GM12874 (cell line): ENCODE measurements around the gene TUBB3.

Experiments
- TF ChIP-seq, protein P1 (sequence below): IDR thresholded peaks from 2 replicates; pipeline ENCODE4 v1.5.1; 2011; ENCODE audit warnings: low read depth, mild to moderate bottlenecking, control low read depth, low read length, moderate library complexity; ENCODE audit not compliant: insufficient read depth

Gene TUBB3

DNA sequence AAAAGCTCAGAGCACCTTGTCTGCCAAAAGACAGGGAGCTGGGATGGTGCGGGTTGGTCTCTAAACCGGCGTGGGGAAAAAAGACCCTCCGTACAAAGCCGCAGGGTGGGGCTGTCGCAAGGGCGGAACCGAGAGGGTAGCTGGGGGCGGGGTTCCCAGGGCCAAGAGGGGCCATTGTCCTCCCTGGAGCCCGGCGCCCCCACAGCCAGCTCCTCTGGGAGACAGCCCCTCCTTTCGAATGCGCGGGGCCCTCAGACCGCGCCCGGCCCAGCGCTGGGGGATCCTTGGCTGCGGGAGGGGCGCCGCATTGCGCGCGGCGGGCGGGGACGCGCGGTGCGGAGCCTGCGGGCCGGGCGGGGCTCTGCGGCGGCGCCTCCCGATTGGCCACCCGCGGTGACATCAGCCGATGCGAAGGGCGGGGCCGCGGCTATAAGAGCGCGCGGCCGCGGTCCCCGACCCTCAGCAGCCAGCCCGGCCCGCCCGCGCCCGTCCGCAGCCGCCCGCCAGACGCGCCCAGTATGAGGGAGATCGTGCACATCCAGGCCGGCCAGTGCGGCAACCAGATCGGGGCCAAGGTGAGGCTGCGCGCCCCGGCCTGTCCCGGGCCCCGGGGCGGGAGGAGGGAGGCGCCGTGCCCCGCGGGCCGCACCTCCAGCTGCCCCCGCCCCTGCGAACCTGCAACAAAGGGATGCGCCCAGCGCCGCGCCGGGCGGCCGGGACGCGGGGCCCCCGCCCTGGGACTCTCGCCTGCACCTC lies at the start of gene TUBB3:
TSS of gene TUBB3 (plus strand) at position 459 of the 756 bp plus-strand sequence. CDS start at position 519, 60 bp downstream.
- TF ChIP-seq, protein P1, sequence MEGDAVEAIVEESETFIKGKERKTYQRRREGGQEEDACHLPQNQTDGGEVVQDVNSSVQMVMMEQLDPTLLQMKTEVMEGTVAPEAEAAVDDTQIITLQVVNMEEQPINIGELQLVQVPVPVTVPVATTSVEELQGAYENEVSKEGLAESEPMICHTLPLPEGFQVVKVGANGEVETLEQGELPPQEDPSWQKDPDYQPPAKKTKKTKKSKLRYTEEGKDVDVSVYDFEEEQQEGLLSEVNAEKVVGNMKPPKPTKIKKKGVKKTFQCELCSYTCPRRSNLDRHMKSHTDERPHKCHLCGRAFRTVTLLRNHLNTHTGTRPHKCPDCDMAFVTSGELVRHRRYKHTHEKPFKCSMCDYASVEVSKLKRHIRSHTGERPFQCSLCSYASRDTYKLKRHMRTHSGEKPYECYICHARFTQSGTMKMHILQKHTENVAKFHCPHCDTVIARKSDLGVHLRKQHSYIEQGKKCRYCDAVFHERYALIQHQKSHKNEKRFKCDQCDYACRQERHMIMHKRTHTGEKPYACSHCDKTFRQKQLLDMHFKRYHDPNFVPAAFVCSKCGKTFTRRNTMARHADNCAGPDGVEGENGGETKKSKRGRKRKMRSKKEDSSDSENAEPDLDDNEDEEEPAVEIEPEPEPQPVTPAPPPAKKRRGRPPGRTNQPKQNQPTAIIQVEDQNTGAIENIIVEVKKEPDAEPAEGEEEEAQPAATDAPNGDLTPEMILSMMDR, result no peak

DNA sequence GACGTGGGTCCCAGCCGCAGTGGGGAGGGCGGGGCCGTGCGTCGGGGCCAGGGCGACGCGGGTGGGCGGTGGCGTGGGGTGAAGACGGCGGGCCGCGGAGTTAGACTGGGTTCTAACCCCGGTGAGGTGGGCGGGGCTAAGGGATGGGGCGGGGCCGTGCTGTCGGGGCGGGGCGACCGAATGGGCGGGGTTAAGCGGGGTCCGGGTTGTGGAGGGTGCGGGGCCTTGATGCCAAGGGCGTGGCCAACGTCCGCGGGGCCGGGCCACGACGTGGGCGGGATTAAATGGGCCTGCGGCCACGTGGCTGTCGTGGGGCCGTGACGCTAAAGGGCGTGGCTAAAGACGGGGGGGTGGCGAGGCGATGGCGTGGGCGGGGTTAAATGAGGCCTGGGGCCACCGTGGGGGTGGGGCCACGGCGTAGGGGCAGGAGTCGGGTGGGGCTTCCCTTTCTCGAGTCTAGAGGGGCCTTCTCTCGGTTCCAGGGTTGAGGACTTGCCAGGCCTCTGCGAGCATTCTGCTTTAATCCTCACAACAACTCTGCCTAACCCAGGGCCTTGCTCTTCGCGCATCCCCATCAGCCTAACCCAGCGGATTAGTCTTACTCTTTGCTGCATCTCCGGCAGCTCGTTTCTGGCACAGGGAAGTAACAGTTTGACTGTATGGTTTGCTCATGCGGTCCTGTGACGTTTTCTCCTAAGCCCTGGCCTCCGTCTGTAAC lies 49.0 kb upstream of the TUBB3 start:
- TF ChIP-seq, protein P1, result no peak

DNA sequence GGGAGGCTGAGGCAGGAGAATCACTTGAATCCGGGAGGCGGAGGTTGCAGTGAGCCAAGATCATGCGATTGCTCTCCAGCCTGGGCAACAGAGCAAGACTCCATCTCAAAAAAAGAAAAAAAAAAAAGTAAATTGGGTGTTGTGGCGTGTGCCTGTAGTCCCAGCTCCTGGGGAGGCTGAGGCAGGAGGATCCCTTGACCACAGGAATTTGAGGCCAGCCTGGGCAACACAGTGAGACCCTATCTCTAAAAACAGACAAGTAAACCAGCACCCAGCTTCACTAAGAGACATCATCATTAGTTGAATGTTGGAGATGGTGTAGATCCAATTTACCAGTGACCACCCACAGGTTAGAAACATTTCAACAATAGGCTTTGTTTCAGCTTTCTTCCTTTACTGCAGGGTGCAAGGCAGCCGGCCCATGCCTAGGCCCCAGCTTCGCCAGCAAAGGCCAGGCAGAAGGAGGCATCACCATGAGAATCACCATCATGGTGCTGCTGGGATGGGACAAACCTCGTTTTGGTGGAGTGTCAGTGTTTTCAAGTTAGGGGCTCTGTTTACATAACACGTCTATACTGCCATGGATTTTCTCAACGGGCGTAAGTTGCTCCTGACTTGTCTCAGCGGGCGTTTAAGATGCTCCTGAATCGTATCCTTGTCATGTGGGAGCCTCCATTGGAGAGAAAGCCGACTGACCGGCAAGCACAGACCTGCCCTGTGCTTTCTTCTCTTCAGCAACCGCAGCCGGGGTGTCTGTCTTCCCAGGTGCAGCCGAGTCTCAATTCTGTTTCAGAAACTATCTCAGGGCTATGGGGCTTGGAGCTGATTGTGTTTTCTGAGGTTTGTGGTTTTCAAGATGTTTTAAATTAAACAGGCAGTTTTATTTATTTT lies 42.4 kb upstream of the TUBB3 start:
- TF ChIP-seq, protein P1, result no peak

DNA sequence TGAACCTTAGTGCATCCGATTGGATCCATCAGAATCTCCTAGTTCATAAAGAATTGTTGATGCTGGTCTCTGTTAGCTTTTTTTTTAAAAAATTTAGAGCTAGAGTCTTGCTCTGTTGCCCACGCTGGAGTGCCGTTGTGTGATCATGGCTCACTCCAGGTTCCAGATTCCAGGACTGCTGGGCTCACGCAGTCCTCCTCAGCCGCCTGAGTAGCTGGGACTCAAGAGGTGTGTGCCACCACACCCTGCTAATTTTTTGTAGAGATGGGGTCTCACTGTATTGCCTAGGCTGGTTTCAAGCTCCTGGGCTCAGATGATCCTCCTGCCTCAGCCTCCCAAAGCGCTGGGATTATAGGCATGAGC lies 41.8 kb upstream of the TUBB3 start:
- TF ChIP-seq, protein P1, result no peak

DNA sequence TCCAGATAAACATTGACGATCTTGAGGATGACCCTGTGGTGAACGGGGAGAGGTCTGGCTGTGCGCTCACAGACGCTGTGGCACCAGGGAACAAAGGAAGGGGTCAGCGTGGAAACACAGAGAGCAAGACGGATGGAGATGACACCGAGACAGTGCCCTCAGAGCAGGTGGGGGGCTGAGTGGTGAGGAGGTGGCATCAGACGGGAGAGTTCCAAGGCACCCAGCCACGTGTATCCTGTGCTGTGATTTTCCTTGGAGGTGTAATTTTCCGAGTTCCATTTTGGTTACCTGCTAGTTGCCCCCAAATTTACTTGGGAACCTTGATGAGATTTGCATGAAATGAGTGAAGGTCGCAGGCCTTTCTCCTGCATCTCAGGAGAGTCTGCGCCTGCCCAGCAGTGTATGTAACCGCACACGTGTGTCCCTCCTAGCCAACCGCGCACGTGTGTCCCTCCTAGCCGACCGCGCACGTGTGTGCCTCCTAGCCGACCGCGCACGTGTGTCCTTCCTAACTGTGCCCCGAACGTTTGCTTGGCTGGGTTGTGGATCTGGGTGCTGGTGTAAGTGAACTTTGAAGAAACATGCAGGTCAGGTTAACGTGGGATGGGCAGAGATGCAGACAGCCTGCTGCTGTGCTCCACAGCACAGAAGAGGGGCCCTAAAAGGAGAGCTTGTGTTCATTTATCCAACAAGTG lies 39.6 kb upstream of the TUBB3 start:
- TF ChIP-seq, protein P1, result no peak

DNA sequence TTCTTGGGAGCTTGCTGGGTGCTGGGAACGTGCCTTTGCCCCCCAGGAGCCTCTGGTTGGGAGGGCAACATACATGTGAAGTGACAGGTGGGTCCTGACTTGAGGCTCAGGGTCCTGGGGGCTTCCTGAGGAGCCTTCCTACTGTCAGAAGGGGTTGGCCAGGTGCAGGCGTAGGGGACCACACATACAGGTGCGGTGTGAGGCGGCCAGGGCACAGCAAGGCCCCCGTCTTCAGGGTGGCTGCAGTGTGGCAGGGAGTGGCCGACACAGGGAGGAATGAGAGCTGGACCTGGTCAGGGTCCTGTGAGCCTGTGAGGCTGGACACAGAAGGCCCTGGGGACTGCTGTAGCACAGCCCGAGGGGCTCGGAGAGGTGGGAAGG lies 39.1 kb upstream of the TUBB3 start:
- TF ChIP-seq, protein P1, result no peak
